IMR-90 (cell line): ENCODE measurements around the gene SIX4. TPM values are rescaled to one million over a fixed set of nuclear protein-coding genes. Genes with fewer than 3 reads are reported as not detected.

Experiments used
- ATAC-seq: fragments of 200-7000 bp; cut with Tn5 transposase; 2 replicates; pipeline ENCODE4 v1.9.1; 2020; ENCODE audit warnings: low read depth, mild to moderate bottlenecking, moderate library complexity
- BruUV-seq: library from RNA; stranded (reverse); fragments of 400-500 nt; replicated peaks from 2 replicates; lab custom pipeline; 2021; lab: Mats Ljungman, UMichigan
- CTCF ChIA-PET: fragments of 300-600 bp; formaldehyde crosslinking; extraction: SDS; loops from one replicate; lab custom pipeline; 2021; ENCODE audit warnings: antibody characterized with exemption; lab: Yijun Ruan, JAX
- POLR2A ChIA-PET: fragments of 300-600 bp; sonication (Branson Sonifier 250); formaldehyde crosslinking; loops from one replicate; lab custom pipeline; 2022; ENCODE audit warnings: antibody characterized with exemption; ENCODE audit not compliant: unreplicated experiment; lab: Charles Lee
- DNase-seq: peaks from one replicate; pipeline ENCODE4 v3.0.0; 2013
- H2AFZ ChIP-seq: replicated peaks from 2 replicates; pipeline ENCODE3; 2013; ENCODE audit warnings: low read length, mild to moderate bottlenecking; ENCODE audit not compliant: poor library complexity
- H2AK5ac ChIP-seq: 2 replicates; pipeline ENCODE4 v1.6.1; 2013; ENCODE audit warnings: low read depth, low read length, inconsistent platforms
- H2AK9ac ChIP-seq: replicated peaks from 2 replicates; pipeline ENCODE3; 2013; ENCODE audit warnings: mild to moderate bottlenecking, low read depth, low read length, moderate library complexity; ENCODE audit not compliant: poor library complexity
- H2BK120ac ChIP-seq: 2 replicates; pipeline ENCODE4 v1.6.1; 2013; ENCODE audit warnings: low read depth, low read length, inconsistent platforms
- H2BK15ac ChIP-seq: 3 replicates; pipeline ENCODE4 v1.6.1; 2013; ENCODE audit warnings: low read depth, low read length, inconsistent platforms
- H2BK20ac ChIP-seq: 2 replicates; pipeline ENCODE4 v1.6.1; 2013; ENCODE audit warnings: low read depth, mild to moderate bottlenecking, inconsistent platforms, low read length, moderate library complexity
- H2BK5ac ChIP-seq: 2 replicates; pipeline ENCODE4 v1.6.1; 2013; ENCODE audit warnings: mild to moderate bottlenecking, low read depth, low read length, inconsistent platforms; ENCODE audit not compliant: poor library complexity, severe bottlenecking
- H3K14ac ChIP-seq: replicated peaks from 2 replicates; pipeline ENCODE4 v1.6.1; 2013; ENCODE audit warnings: low read depth, low read length, inconsistent platforms
- H3K18ac ChIP-seq: 2 replicates; pipeline ENCODE4 v1.6.1; 2013; ENCODE audit warnings: low read depth, low read length, control low read depth
- H3K23ac ChIP-seq: 2 replicates; pipeline ENCODE4 v1.6.1; 2013; ENCODE audit warnings: low read depth, low read length, inconsistent platforms
- H3K27ac ChIP-seq: 2 replicates; pipeline ENCODE4 v1.5.1; 2013; ENCODE audit warnings: mild to moderate bottlenecking, control low read depth, low read length; ENCODE audit not compliant: insufficient read depth
- H3K27me3 ChIP-seq: 2 replicates; pipeline ENCODE4 v1.6.1; 2013; ENCODE audit warnings: low read length; ENCODE audit not compliant: control insufficient read depth, insufficient read depth
- H3K36me3 ChIP-seq: 2 replicates; pipeline ENCODE4 v1.6.1; 2013; ENCODE audit warnings: low read length, mixed read lengths; ENCODE audit not compliant: control insufficient read depth, insufficient read depth
- H3K4ac ChIP-seq: 2 replicates; pipeline ENCODE4 v1.6.1; 2013; ENCODE audit warnings: low read depth, low read length, inconsistent platforms
- H3K4me1 ChIP-seq: 2 replicates; pipeline ENCODE4 v1.6.1; 2013; ENCODE audit warnings: low read length, mixed read lengths; ENCODE audit not compliant: control insufficient read depth, insufficient read depth
- H3K4me2 ChIP-seq: 2 replicates; pipeline ENCODE4 v1.6.1; 2013; ENCODE audit warnings: low read depth, mild to moderate bottlenecking, control low read depth, low read length, moderate library complexity
- H3K4me3 ChIP-seq: 2 replicates; pipeline ENCODE4 v1.5.1; 2013; ENCODE audit warnings: low read depth, mild to moderate bottlenecking, control low read depth, low read length, moderate library complexity; ENCODE audit not compliant: insufficient read depth
- H3K56ac ChIP-seq: 2 replicates; pipeline ENCODE4 v1.6.1; 2013; ENCODE audit warnings: low read length, inconsistent platforms; ENCODE audit not compliant: insufficient read depth; ENCODE audit errors: extremely low read depth
- H3K79me1 ChIP-seq, 2 experiments: 2 replicates each; pipeline ENCODE4 v1.6.1; 2013; ENCODE audit warnings: low read length in 2 of 2, inconsistent platforms in 1 of 2, low read depth in 1 of 2
- H3K9ac ChIP-seq: 2 replicates; pipeline ENCODE4 v1.6.1; 2013; ENCODE audit warnings: low read depth, low read length, control low read depth
- H3K9me1 ChIP-seq: 2 replicates; pipeline ENCODE4 v1.6.1; 2013; ENCODE audit warnings: low read length, inconsistent platforms; ENCODE audit not compliant: insufficient read depth
- H3K9me3 ChIP-seq: 2 replicates; pipeline ENCODE4 v1.6.1; 2013; ENCODE audit warnings: low read length; ENCODE audit not compliant: control insufficient read depth, insufficient read depth
- H4K20me1 ChIP-seq: 2 replicates; pipeline ENCODE4 v1.6.1; 2013; ENCODE audit warnings: low read length, inconsistent platforms; ENCODE audit not compliant: insufficient read depth
- H4K5ac ChIP-seq: 2 replicates; pipeline ENCODE4 v1.6.1; 2013; ENCODE audit warnings: mild to moderate bottlenecking, low read depth, low read length, control low read depth
- H4K8ac ChIP-seq, 2 experiments: 2 replicates each; pipeline ENCODE4 v1.6.1; 2013; ENCODE audit warnings: low read depth in 2 of 2, low read length in 2 of 2, control low read depth in 1 of 2, inconsistent platforms in 1 of 2
- H4K91ac ChIP-seq: 2 replicates; pipeline ENCODE4 v1.6.1; 2013; ENCODE audit warnings: low read depth, low read length, inconsistent platforms; ENCODE audit not compliant: insufficient read depth
- NFE2L2 ChIP-seq: fragments of 150-350 bp; IDR thresholded peaks from 2 replicates; pipeline ENCODE4 v1.6.1; 2016; ENCODE audit warnings: low read depth, mild to moderate bottlenecking, low read length
- WGBS, 2 experiments: methylation state at CpG; one replicate each; pipeline versions ENCODE4 v1.1.5 to v1.1.7; 2013; ENCODE audit warnings: missing lambda C conversion rate in 2 of 2; ENCODE audit not compliant: insufficient read length in 1 of 2; ENCODE audit errors: extremely low coverage in 2 of 2; 5-methylcytosine and 5-hydroxymethylcytosine counted together
- dilution Hi-C: fragments of 300-500 bp; cut with HindIII; formaldehyde crosslinking; loops from one replicate; pipeline ENCODE4 v1.14.3; 2018; ENCODE audit warnings: low sequenced_read_pairs; ENCODE audit not compliant: unreplicated experiment
- in situ Hi-C: fragments of 300-500 bp; cut with MboI; formaldehyde crosslinking; loops from 3 replicates; pipeline ENCODE4 v1.14.3; 2019; ENCODE audit warnings: low sequenced_read_pairs, inconsistent platforms, mixed read lengths
- intact Hi-C: fragments of 100-400 bp; cut with micrococcal nuclease; formaldehyde crosslinking; loops from 2 replicates; pipeline ENCODE4 v1.10.0; 2022
- polyA plus RNA-seq, 3 experiments: library from polyadenylated mRNA; depleted of rRNA; stranded (reverse); fragments of >200 nt; gene quantifications; 2 replicates each; pipeline ENCODE4 v1.2.3, GENCODE V29; 2012; ENCODE audit warnings: low replicate concordance in 1 of 3
- total RNA-seq: library from RNA; depleted of rRNA; stranded (reverse); fragments of >200 nt; gene quantifications from 2 replicates; pipeline ENCODE4 v1.2.3, GENCODE V29; 2012

Gene SIX4
- total and polyA plus RNA-seq, 2 of the 4 experiments (the other 2 are of a cell fraction), result 7.1 to 42.7 TPM

DNA sequence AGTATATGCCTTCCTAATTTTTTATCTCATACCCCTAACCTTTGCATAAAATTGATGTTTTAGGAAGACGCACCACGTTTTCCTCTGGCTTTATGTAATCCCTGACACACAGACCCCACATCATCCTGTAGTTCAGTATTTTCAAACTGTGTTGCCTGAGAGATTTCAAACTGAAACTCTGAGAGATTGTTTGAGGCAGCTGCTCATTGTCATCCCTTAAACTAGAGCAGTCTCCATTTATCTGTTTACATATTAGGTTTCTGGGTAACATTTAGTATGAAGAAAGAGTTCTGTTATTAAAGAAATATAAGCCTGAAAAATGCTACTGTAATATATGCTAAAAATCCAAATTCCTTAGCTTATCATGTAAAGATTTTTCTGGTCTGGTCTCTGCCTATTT is 34.7 kb upstream of the SIX4 start:
- H4K5ac ChIP-seq, result no peak overlapping the region
- no peaks in the 10 kb centered on the region for H3K27me3 ChIP-seq
- no peak for TF ChIP-seq NFE2L2
- no peak overlapping the region for H3K56ac ChIP-seq
- H2BK15ac ChIP-seq, result peak overlapping the region; percentile 90; the same call in 2 of the 3 replicates
- H2AK5ac ChIP-seq, result peak overlapping the region; percentile 89; the same call in 1 of the 2 replicates
- ChIA-PET CTCF (no interaction called here), POLR2A (no interaction called here)
- peak overlapping the region; percentile 55 to 71; a peak in 2 of 4 replicates for H4K8ac ChIP-seq
- H3K4ac ChIP-seq, result 0 out of 2 replicates have a peak overlapping the region, but pooled peaks have one; percentile 31
- dilution Hi-C loops (no loop called here), intact Hi-C loops (no loop called here), in situ Hi-C loops (no loop called here)
- peak overlapping the region; percentile 23; the same call in 1 of the 2 replicates for H4K91ac ChIP-seq
- H3K4me3 ChIP-seq, result no peak overlapping the region
- H3K27ac ChIP-seq, result peak overlapping the region; percentile 48; the same call in 1 of the 2 replicates
- no CpG with 5 or more reads among the region's 2 CpGs for WGBS, 2 experiments
- 0 out of 2 replicates have a peak overlapping the region, but pooled peaks have one; percentile 61 for H3K14ac ChIP-seq
- peak overlapping the region; percentile 84; the same call in 1 of the 2 replicates for H3K4me2 ChIP-seq
- DNase-seq, result peak; percentile 62
- H3K18ac ChIP-seq, result no peak overlapping the region; the same call in 1 of the 2 replicates
- H3K36me3 ChIP-seq, result peaks cover under 1% of the 10 kb centered on the region; the same call in 1 of the 2 replicates
- H3K9me3 ChIP-seq, result no peaks in the 10 kb centered on the region
- peak overlapping the region; percentile 53; the same call in 1 of the 2 replicates for H2BK120ac ChIP-seq
- H3K79me1 ChIP-seq, result peaks cover 17 to 61% of the 10 kb centered on the region in 2 experiments
- no peak overlapping the region for H2AFZ ChIP-seq
- H2AK9ac ChIP-seq, result no peak overlapping the region
- H3K23ac ChIP-seq, result peak overlapping the region; percentile 83; the same call in 1 of the 2 replicates
- peaks cover 14% of the 10 kb centered on the region; the same call in 1 of the 2 replicates for H4K20me1 ChIP-seq
- H2BK5ac ChIP-seq, result peak overlapping the region; percentile 71
- ATAC-seq, result peak; percentile 70
- peaks cover 9% of the 10 kb centered on the region for H3K9me1 ChIP-seq
- H3K9ac ChIP-seq, result no peak overlapping the region; the same call in 1 of the 2 replicates
- H2BK20ac ChIP-seq, result peak overlapping the region; percentile 35; the same call in 1 of the 2 replicates
- BruUV-seq, result no TSS peak
- peaks cover 13% of the 10 kb centered on the region for H3K4me1 ChIP-seq
